HepG2 (cell line): ENCODE data around the gene UXS1. TPM values are rescaled to one million over a fixed set of nuclear protein-coding genes. Genes with fewer than 3 reads are reported as not detected.
A peak's percentile ranks its signal among the peaks of the same experiment; 100 is the strongest.

Experiments
- ELF1 ChIP-seq: sonication (generic); formaldehyde crosslinking; IDR thresholded peaks from 2 replicates; pipeline ENCODE4 v1.4.0; 2020; ENCODE audit warnings: missing genetic modification reagents
- GFI1 ChIP-seq: sonication (generic); formaldehyde crosslinking; IDR thresholded peaks from 2 replicates; pipeline ENCODE4 v1.5.0; 2020; ENCODE audit warnings: missing genetic modification reagents, mild to moderate bottlenecking, borderline replicate concordance
- RCOR2 ChIP-seq: IDR thresholded peaks from 2 replicates; pipeline ENCODE4 v1.6.1; 2016; ENCODE audit warnings: missing biosample characterization, missing genetic modification reagents
- polyA plus RNA-seq, 8 experiments: library from polyadenylated mRNA; depleted of rRNA in 3 of 8; stranded (reverse) in 7 of 8; unstranded in 1 of 8; fragments of >200 nt; fragmentation: Illumina TruSeq in 4 of 8; extraction: Trizol in 4 of 8; gene quantifications; 2 replicates each; pipeline versions ENCODE4 v1.2.1 to v1.2.3, GENCODE V29; 2011 to 2016; ENCODE audit warnings: low read depth in 4 of 8, missing spikeins in 1 of 8, mixed read lengths in 1 of 8; ENCODE audit not compliant: insufficient read depth in 1 of 8
- total RNA-seq, 5 experiments: library from RNA; depleted of rRNA; stranded (reverse); fragments of >200 nt; fragmentation: Illumina TruSeq; extraction: Trizol; gene quantifications; 2 replicates each; pipeline ENCODE4 v1.2.3, GENCODE V29; 2016; ENCODE audit warnings: low read depth in 1 of 5
- TF ChIP-seq, protein P1 (sequence below): sonication (generic); formaldehyde crosslinking; conservative IDR thresholded peaks from 2 replicates; pipeline ENCODE4 v1.5.0; 2020; ENCODE audit warnings: missing genetic modification reagents
- TF ChIP-seq, protein P2 (sequence below): IDR thresholded peaks from 2 replicates; pipeline ENCODE4 v1.6.1; 2018; ENCODE audit warnings: missing genetic modification reagents, mild to moderate bottlenecking, missing compliant biosample characterization
- TF ChIP-seq, protein P3 (sequence below): sonication (generic); formaldehyde crosslinking; IDR thresholded peaks from 2 replicates; pipeline ENCODE4 v1.4.0; 2020; ENCODE audit warnings: missing genetic modification reagents
- TF ChIP-seq, protein P4 (sequence below): sonication (generic); formaldehyde crosslinking; IDR thresholded peaks from 2 replicates; pipeline ENCODE4 v1.8.0; 2022; ENCODE audit warnings: missing genetic modification reagents, mild to moderate bottlenecking, borderline replicate concordance
- TF ChIP-seq, protein P5 (sequence below): sonication (generic); formaldehyde crosslinking; IDR thresholded peaks from 2 replicates; pipeline ENCODE4 v1.4.0; 2020; ENCODE audit warnings: mild to moderate bottlenecking, missing genetic modification reagents
- TF ChIP-seq, protein P6 (sequence below): sonication (generic); formaldehyde crosslinking; IDR thresholded peaks from 2 replicates; pipeline ENCODE4 v1.4.0; 2020; ENCODE audit warnings: missing genetic modification reagents
- TF ChIP-seq, protein P7 (sequence below): sonication (generic); formaldehyde crosslinking; IDR thresholded peaks from 2 replicates; pipeline ENCODE4 v1.4.0; 2020; ENCODE audit warnings: missing genetic modification reagents, borderline replicate concordance
- TF ChIP-seq, protein P8 (sequence below): sonication (generic); formaldehyde crosslinking; IDR thresholded peaks from 2 replicates; pipeline ENCODE4 v1.8.1; 2022; ENCODE audit warnings: mild to moderate bottlenecking, missing genetic modification reagents

Gene UXS1
- total and polyA plus RNA-seq, 2 of the 13 experiments (the other 11 are each of a cell fraction or from before 2014, with no cell fraction given): 53.3 to 110 TPM

DNA sequence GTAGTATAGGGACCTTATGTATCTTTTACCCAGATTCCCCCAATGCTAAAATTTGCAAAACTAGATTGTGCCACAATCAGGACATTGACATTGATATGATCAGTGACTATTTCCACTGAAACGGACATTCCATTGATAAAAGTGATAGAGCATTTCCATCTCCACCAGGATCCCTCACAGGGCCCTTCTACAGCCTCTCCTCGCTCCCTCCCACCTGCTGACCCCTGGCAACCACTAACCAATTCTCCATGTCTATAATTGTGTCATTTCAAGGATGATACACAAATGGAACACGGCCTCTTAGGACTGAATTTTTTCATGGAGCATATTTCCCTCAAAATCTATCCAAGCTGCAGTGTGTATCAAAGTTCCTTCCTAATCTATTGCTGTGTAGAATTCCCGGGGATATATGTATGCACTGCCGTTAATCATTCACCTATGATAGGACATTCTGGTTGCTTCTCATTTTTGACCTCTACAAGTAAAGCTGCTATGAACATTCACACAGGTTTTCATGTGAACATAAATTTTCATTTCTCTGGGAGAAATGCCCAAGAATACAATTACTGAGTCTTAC, 67.3 kb downstream of the UXS1 start (continued):
- TF ChIP-seq, protein P1, sequence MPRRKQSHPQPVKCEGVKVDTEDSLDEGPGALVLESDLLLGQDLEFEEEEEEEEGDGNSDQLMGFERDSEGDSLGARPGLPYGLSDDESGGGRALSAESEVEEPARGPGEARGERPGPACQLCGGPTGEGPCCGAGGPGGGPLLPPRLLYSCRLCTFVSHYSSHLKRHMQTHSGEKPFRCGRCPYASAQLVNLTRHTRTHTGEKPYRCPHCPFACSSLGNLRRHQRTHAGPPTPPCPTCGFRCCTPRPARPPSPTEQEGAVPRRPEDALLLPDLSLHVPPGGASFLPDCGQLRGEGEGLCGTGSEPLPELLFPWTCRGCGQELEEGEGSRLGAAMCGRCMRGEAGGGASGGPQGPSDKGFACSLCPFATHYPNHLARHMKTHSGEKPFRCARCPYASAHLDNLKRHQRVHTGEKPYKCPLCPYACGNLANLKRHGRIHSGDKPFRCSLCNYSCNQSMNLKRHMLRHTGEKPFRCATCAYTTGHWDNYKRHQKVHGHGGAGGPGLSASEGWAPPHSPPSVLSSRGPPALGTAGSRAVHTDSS (CRISPR knock-in tag): no peak
- peak; percentile 40; the same call in 1 of the 2 replicates for TF ChIP-seq GFI1
- TF ChIP-seq ELF1 (CRISPR knock-in tag): no peak
- TF ChIP-seq, protein P2, sequence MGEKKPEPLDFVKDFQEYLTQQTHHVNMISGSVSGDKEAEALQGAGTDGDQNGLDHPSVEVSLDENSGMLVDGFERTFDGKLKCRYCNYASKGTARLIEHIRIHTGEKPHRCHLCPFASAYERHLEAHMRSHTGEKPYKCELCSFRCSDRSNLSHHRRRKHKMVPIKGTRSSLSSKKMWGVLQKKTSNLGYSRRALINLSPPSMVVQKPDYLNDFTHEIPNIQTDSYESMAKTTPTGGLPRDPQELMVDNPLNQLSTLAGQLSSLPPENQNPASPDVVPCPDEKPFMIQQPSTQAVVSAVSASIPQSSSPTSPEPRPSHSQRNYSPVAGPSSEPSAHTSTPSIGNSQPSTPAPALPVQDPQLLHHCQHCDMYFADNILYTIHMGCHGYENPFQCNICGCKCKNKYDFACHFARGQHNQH (CRISPR knock-in tag): no peak
- TF ChIP-seq, protein P3, sequence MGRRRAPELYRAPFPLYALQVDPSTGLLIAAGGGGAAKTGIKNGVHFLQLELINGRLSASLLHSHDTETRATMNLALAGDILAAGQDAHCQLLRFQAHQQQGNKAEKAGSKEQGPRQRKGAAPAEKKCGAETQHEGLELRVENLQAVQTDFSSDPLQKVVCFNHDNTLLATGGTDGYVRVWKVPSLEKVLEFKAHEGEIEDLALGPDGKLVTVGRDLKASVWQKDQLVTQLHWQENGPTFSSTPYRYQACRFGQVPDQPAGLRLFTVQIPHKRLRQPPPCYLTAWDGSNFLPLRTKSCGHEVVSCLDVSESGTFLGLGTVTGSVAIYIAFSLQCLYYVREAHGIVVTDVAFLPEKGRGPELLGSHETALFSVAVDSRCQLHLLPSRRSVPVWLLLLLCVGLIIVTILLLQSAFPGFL (CRISPR knock-in tag): no peak
- TF ChIP-seq, protein P4, sequence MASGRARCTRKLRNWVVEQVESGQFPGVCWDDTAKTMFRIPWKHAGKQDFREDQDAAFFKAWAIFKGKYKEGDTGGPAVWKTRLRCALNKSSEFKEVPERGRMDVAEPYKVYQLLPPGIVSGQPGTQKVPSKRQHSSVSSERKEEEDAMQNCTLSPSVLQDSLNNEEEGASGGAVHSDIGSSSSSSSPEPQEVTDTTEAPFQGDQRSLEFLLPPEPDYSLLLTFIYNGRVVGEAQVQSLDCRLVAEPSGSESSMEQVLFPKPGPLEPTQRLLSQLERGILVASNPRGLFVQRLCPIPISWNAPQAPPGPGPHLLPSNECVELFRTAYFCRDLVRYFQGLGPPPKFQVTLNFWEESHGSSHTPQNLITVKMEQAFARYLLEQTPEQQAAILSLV (CRISPR knock-in tag): no peak
- TF ChIP-seq, protein P5, sequence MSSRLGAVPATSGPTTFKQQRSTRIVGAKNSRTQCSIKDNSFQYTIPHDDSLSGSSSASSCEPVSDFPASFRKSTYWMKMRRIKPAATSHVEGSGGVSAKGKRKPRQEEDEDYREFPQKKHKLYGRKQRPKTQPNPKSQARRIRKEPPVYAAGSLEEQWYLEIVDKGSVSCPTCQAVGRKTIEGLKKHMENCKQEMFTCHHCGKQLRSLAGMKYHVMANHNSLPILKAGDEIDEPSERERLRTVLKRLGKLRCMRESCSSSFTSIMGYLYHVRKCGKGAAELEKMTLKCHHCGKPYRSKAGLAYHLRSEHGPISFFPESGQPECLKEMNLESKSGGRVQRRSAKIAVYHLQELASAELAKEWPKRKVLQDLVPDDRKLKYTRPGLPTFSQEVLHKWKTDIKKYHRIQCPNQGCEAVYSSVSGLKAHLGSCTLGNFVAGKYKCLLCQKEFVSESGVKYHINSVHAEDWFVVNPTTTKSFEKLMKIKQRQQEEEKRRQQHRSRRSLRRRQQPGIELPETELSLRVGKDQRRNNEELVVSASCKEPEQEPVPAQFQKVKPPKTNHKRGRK (CRISPR knock-in tag): no peak
- peak; percentile 41; the same call in 1 of the 2 replicates for TF ChIP-seq RCOR2 (CRISPR knock-in tag)
- TF ChIP-seq, protein P6, sequence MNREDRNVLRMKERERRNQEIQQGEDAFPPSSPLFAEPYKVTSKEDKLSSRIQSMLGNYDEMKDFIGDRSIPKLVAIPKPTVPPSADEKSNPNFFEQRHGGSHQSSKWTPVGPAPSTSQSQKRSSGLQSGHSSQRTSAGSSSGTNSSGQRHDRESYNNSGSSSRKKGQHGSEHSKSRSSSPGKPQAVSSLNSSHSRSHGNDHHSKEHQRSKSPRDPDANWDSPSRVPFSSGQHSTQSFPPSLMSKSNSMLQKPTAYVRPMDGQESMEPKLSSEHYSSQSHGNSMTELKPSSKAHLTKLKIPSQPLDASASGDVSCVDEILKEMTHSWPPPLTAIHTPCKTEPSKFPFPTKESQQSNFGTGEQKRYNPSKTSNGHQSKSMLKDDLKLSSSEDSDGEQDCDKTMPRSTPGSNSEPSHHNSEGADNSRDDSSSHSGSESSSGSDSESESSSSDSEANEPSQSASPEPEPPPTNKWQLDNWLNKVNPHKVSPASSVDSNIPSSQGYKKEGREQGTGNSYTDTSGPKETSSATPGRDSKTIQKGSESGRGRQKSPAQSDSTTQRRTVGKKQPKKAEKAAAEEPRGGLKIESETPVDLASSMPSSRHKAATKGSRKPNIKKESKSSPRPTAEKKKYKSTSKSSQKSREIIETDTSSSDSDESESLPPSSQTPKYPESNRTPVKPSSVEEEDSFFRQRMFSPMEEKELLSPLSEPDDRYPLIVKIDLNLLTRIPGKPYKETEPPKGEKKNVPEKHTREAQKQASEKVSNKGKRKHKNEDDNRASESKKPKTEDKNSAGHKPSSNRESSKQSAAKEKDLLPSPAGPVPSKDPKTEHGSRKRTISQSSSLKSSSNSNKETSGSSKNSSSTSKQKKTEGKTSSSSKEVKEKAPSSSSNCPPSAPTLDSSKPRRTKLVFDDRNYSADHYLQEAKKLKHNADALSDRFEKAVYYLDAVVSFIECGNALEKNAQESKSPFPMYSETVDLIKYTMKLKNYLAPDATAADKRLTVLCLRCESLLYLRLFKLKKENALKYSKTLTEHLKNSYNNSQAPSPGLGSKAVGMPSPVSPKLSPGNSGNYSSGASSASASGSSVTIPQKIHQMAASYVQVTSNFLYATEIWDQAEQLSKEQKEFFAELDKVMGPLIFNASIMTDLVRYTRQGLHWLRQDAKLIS (CRISPR knock-in tag): no peak
- TF ChIP-seq, protein P7, sequence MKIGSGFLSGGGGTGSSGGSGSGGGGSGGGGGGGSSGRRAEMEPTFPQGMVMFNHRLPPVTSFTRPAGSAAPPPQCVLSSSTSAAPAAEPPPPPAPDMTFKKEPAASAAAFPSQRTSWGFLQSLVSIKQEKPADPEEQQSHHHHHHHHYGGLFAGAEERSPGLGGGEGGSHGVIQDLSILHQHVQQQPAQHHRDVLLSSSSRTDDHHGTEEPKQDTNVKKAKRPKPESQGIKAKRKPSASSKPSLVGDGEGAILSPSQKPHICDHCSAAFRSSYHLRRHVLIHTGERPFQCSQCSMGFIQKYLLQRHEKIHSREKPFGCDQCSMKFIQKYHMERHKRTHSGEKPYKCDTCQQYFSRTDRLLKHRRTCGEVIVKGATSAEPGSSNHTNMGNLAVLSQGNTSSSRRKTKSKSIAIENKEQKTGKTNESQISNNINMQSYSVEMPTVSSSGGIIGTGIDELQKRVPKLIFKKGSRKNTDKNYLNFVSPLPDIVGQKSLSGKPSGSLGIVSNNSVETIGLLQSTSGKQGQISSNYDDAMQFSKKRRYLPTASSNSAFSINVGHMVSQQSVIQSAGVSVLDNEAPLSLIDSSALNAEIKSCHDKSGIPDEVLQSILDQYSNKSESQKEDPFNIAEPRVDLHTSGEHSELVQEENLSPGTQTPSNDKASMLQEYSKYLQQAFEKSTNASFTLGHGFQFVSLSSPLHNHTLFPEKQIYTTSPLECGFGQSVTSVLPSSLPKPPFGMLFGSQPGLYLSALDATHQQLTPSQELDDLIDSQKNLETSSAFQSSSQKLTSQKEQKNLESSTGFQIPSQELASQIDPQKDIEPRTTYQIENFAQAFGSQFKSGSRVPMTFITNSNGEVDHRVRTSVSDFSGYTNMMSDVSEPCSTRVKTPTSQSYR: no peak
- TF ChIP-seq, protein P8, sequence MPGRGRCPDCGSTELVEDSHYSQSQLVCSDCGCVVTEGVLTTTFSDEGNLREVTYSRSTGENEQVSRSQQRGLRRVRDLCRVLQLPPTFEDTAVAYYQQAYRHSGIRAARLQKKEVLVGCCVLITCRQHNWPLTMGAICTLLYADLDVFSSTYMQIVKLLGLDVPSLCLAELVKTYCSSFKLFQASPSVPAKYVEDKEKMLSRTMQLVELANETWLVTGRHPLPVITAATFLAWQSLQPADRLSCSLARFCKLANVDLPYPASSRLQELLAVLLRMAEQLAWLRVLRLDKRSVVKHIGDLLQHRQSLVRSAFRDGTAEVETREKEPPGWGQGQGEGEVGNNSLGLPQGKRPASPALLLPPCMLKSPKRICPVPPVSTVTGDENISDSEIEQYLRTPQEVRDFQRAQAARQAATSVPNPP (CRISPR knock-in tag): no peak
